ENCODE data around the gene SNX33.
"Not testable (repeated sequence)": the region's sequence is repeated elsewhere in the genome, so short reads cannot be mapped to it uniquely, and the experiment has no call there.

Gene SNX33

DNA sequence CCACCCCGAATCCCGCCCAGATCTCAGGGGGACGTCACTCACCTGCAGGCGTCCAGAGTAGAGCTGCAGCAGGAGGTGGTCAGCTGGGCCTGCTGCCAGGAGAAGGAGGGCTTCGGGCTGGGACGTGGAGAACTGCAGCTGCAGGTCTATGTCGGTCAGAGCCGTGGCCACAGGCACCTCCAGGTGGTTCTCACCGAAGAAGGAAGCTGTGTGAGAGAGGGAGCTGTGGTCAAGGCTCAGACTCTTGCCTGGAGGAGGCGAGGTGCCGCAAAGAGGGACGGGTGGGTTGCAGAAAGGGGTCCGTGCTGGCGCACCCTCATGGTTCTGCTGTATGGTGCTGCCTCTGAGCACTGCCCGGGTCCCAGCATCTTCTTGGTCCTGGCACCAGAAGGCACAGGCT, 45.3 kb downstream of the SNX33 start:
- not testable (repeated sequence) for H3K4me2 ChIP-seq (ENCODE audit: low read length); H3K27me3 ChIP-seq (ENCODE audit: insufficient read depth, low read length); H3K4me3 ChIP-seq (ENCODE audit: low read depth, low read length, poor library complexity, severe bottlenecking); H3F3A ChIP-seq (ENCODE audit: insufficient read depth, low read length); H3K27ac ChIP-seq (ENCODE audit: low read depth, low read length, poor library complexity, severe bottlenecking); H3K36me3 ChIP-seq (ENCODE audit: insufficient read depth, low read length); H2AFZ ChIP-seq (ENCODE audit: low read length); H3K9me3 ChIP-seq (ENCODE audit: low read length); H3K4me1 ChIP-seq (ENCODE audit: insufficient read depth, low read length, severe bottlenecking); H3K9me2 ChIP-seq (ENCODE audit: low read depth, low read length); H4K20me1 ChIP-seq (ENCODE audit: insufficient read depth, low read length); H3K9ac ChIP-seq (ENCODE audit: low read length); H3K79me2 ChIP-seq (ENCODE audit: insufficient read depth, low read length)

GRCh38 chr15:75693501-75694240, 46.0 kb downstream of the SNX33 start:
- Histone ChIP-seq H3K9me2 (ENCODE audit: low read depth, low read length) (no peaks in the 10 kb centered on the region), H3K4me3 (ENCODE audit: low read depth, low read length, poor library complexity, severe bottlenecking) (no peak overlapping the region), H3K4me1 (ENCODE audit: insufficient read depth, low read length, severe bottlenecking) (no peaks in the 10 kb centered on the region), H3K27me3 (ENCODE audit: insufficient read depth, low read length) (no peaks in the 10 kb centered on the region), H4K20me1 (ENCODE audit: insufficient read depth, low read length) (no peaks in the 10 kb centered on the region), H3K79me2 (ENCODE audit: insufficient read depth, low read length) (no peaks in the 10 kb centered on the region), H3K9me3 (ENCODE audit: low read length) (no peaks in the 10 kb centered on the region), H3K36me3 (ENCODE audit: insufficient read depth, low read length) (no peaks in the 10 kb centered on the region), H3K27ac (ENCODE audit: low read depth, low read length, poor library complexity, severe bottlenecking) (no peak overlapping the region), H2AFZ (ENCODE audit: low read length) (no peak overlapping the region), H3K9ac (ENCODE audit: low read length) (no peak overlapping the region), H3K4me2 (ENCODE audit: low read length) (no peak overlapping the region), H3F3A (ENCODE audit: insufficient read depth, low read length) (no peaks in the 10 kb centered on the region)
- TF ChIP-seq EZH2 (IDR thresholded peaks at IDR 0.05; ENCODE audit: borderline replicate concordance, low read length), result no peak
- TF ChIP-seq, protein P1, sequence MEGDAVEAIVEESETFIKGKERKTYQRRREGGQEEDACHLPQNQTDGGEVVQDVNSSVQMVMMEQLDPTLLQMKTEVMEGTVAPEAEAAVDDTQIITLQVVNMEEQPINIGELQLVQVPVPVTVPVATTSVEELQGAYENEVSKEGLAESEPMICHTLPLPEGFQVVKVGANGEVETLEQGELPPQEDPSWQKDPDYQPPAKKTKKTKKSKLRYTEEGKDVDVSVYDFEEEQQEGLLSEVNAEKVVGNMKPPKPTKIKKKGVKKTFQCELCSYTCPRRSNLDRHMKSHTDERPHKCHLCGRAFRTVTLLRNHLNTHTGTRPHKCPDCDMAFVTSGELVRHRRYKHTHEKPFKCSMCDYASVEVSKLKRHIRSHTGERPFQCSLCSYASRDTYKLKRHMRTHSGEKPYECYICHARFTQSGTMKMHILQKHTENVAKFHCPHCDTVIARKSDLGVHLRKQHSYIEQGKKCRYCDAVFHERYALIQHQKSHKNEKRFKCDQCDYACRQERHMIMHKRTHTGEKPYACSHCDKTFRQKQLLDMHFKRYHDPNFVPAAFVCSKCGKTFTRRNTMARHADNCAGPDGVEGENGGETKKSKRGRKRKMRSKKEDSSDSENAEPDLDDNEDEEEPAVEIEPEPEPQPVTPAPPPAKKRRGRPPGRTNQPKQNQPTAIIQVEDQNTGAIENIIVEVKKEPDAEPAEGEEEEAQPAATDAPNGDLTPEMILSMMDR (IDR thresholded peaks at IDR 0.05; ENCODE audit: low read length), result no peak

DNA sequence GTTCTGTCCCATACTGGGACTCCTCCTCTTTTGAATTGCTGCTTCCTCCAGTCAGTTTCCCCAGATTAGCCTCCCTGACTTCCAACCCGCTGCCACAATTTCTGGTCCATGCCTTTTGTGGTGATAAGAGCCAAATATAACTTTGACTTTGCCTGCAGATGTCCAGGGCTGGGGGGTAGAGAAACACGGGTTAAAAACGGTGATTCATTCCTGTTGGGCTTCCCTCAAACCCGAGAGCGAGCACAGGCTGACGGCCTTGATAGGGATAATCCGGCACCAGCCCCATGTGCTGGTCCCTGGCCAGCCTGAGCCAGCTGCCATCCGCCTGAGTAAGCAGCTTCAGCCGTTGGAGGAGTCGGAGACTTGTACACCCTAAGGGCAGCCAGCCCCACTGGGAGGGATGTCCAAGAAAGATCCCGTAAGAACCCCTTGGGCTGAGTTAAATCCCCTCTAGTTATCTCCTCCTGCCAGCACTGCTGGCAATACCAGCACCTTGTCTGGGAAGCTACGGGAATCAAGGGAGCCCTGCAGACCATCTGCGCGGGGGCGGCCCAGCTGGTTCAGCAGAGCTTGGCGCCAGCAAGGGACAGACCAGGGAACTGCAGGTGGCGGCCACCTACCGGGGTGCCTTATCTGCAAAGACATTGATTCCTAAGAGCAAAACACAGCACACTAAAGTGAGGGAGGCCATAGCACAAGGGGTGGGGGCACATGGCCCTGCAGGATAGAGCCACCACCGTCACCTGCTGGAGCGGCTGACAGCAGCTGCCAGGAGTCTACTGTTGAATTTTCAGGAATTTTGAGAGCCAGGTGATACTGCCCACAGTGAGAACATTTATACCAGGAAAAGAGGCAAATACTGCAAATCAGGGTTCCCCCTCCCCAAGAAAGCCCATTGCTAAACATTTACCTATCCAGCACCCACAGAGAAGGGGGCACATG, 46.8 kb downstream of the SNX33 start:
- H3F3A ChIP-seq (ENCODE audit: insufficient read depth, low read length), result no peaks in the 10 kb centered on the region
- H3K4me2 ChIP-seq (ENCODE audit: low read length), result no peak overlapping the region
- no peaks in the 10 kb centered on the region for H3K36me3 ChIP-seq (ENCODE audit: insufficient read depth, low read length)
- no peaks in the 10 kb centered on the region for H3K79me2 ChIP-seq (ENCODE audit: insufficient read depth, low read length)
- no peaks in the 10 kb centered on the region for H3K9me3 ChIP-seq (ENCODE audit: low read length)
- H4K20me1 ChIP-seq (ENCODE audit: insufficient read depth, low read length), result no peaks in the 10 kb centered on the region
- H3K27me3 ChIP-seq (ENCODE audit: insufficient read depth, low read length), result no peaks in the 10 kb centered on the region
- H3K9me2 ChIP-seq (ENCODE audit: low read depth, low read length), result no peaks in the 10 kb centered on the region
- no peaks in the 10 kb centered on the region for H3K4me1 ChIP-seq (ENCODE audit: insufficient read depth, low read length, severe bottlenecking)
- H3K27ac ChIP-seq (ENCODE audit: low read depth, low read length, poor library complexity, severe bottlenecking), result no peak overlapping the region
- no peak overlapping the region for H3K9ac ChIP-seq (ENCODE audit: low read length)
- H2AFZ ChIP-seq (ENCODE audit: low read length), result no peak overlapping the region
- no peak overlapping the region for H3K4me3 ChIP-seq (ENCODE audit: low read depth, low read length, poor library complexity, severe bottlenecking)
- TF ChIP-seq EZH2 (IDR thresholded peaks at IDR 0.05; ENCODE audit: borderline replicate concordance, low read length), result no peak
- TF ChIP-seq, protein P1 (IDR thresholded peaks at IDR 0.05; ENCODE audit: low read length), result peak; percentile 36; the same call in 1 of the 2 replicates

Measured in OCI-LY1 (cell line).